GM21619 (cell line): ENCODE results near the gene HMCN2.

ENCODE experiments used
- ATAC-seq: cut with Tn5 transposase; IDR thresholded peaks from one replicate; pipeline ENCODE4 v1.9.1; 2021; ENCODE audit not compliant: unreplicated experiment

The HMCN2 gene

DNA sequence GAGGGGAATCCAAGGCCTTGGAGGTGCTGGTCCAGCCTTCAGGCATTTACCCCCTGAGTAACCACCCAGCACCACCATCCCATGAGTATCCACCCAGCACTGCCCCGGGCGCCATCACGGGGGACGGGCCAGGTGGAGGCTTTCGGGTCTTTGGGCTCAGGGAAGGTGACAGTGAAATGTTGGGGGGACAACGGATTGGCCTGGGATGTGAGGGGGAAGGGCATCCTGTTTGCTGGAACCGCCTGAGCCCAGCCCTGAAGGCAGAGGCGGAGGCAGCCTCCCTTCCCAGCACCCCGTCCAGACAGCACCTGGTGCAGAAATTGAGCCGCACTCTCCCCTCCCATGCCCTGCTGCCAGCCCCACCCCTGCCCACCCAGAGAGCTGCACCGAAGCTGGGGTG is 196.2 kb downstream of the HMCN2 start:
- no peak for ATAC-seq

DNA sequence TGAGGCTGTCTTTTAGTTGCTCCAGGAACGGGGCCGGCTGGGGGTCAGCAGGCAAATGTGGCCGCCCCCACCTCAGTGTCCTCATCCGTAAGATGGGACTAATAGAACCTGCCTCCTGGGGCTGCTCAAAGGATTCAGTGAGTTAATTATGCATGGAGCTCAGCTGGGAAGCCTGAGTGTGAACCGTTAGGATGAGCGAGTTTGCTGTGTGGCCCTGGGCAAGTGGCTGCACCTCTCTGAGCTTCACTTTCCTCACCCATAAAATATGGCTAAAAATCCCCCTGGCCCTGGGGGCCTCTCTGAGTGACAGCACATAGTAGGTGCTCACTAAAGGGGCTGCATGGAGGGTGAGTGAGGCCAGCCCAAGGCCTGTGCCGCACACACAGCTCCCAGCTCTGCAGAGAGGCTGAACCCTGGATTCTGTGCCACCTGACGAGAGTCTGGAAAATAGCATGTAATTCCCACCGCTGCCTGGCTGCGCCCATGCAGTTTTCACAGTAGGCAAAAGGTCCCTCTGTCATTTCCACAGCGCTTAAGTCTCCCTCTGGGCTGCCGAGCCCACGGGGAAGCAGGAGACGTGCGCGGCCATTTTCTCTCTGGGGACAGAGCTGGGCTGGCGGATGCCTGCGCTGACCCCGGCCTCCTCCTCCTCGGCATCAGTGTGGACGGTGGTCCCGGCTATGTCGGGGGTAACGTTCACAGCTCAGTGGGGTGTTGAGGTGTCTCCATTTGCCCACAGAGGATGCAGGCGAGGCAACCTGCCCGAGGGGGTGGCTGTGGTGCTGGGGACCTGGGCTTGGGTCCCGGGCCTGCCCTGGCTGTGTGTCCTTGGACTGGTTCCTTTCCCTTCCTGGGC is 197.4 kb downstream of the HMCN2 start:
- ATAC-seq: no peak

DNA sequence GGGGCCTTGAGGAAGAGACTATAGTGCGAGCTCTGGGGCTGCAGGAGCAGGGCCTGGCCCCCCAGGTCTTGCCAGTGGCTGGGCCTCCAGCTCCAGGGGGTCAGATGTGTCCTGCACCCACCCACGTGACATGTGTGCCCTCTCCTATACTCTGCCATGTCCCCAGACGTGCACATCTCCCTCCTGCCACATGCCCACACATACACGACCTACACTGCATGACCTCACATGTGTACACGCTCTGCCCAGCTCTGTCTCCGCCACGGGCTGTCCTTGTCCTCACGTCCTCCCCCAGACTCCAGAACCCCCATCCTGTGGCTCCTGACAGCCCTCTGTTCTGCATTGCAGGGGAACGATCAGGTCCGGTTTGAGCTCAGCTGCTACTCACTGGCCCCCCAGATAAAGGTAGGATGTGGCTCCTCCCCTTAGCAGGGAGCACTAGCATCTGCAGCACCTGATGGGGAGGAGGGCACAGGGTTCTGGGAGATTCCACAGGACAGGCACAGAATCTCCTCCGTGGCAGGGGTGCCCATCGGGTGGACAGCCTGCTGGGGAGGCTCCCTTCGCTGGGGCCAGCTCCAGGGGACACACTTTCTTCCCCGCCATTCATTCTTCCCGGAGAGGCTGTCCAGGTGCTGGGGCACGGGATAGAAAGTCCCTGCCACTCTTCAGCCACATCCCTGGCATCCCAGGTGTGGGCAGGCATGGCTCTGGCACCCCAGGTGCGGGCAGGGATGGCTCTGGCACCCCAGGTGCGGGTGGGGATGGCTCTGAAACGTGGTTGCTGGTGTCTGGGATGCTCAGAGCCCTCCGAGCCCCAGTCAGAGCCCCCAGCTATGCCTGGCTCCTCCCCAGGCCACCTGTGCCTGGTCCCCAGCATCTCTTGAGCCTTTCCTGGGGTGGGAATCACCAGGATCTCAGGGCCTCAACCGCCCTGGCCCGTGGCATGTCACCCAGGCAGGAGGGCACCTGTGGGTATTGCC is 198.5 kb downstream of the HMCN2 start:
- ATAC-seq: no peak

DNA sequence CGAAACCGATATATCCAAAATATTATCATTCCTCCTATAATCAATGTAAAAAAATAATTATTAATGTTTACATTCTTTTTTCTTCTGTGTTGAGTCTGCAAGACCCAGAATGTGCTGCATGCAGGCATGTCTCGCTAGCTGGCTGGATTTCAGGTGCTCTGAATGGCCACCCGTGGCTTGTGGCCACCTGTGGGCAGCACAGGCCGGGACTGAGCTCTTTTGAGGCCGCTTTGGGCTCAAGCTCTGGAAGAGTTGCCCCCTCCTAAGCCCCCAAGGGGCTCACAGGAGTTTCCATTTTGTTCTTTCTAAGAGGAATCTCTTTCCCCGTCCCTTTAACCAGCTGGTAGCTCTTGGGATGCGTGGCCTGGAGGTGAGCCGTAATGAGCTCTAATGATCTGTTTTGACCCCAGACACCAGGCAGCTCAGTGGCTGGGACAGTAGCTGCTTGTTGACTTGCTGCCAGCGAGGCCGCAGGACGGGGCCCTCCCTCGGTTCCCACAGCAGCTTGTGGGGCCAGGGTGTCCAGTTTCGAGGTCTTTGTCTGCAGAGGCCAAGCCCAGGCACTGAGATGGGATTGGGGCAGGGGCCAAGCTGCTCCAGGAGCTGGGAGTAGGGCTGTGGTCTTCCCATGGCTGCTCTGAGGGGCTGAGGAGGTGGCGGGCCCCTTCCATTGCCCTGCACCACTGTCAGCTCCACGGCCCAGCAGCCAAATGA is 200.0 kb downstream of the HMCN2 start:
- ATAC-seq: no peak

DNA sequence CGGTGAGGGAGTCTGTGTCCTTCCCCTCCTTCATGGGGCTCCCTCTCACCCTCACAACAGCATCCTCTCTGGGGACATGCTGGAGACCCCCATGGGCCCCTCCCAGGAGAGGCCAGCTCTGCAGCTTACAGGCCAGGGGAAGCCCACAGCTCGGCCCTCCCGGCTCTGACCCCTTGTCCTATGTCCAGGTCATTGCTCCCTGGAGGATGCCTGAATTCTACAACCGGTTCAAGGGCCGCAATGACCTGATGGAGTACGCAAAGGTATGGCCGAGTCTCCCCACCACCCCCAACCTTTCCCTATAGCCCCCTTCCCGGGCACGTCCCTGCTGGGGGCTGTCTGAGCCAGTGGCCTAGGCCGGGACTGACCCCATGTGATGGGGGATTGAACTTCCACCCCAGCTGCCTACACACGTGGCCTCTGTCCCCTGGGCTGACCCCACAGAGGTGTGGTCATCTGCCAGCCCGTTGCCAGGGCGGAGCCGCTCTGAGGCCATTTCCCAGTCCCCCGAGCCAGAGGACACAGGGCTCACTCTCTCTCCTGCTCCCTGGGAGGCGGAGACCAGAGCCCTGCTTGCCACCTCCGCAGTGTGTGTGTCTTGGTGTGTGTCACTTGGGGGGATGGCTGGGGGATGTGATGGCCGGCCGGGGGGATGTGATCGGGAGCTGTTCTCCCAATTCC is 201.1 kb downstream of the HMCN2 start:
- ATAC-seq: no peak

DNA sequence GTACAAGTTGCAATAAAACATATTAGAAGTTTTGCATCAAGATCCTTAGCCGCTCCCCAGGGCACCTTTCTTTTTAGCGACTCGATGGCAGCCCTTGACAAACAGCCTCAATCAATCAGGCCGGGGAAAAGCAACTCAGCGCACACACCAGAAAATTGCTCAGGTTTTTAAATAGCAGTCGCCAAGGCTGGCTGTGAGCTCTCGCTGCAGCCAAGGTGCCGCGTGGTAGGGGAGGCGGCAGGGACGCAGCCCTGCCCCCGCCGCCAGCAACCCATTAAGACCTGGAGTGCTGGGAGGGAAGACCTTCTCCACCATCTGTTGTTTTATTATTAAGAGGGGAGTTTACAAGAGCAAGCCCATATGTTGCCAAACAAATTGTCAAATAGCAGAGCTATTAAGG is 201.8 kb downstream of the HMCN2 start:
- ATAC-seq: no peak

DNA sequence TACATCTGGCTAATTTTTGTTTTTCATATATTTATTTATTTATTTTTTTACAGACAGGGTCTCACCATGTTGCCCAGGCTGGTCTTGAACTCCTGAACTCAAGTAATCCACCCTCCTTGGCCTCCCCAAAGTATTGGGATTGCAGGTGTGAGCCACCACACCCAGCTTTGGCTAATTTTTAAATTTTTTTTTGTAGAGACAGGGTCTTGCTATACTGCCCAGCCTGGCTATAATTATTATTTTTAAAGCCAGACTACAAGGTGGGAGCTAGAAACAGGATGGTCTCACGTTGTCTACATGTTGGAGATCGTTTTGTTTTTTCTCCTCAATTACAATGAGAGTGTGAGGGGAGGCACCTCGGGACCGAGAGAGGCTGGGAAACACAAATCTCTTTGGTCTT is 203.0 kb downstream of the HMCN2 start:
- no peak for ATAC-seq

DNA sequence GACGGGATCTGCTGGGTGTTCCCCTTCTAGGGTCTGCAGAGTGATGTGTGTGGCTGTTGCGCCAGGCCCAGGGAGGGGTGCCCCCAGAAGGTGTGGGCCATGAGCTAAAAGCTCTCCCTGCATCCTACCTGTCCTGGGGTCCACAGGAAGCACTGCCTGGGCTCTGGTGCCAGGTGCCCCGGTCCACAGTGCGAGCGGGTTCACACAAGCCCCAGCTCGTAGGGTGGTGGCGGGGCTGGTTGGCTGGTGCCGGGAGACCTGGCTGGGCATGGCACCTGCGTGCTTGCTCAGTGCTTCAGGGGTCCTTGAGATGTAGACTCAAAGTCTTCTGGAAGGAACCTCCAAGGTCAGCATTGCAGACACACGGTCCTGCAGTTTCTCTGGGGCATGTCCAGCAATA is 204.7 kb downstream of the HMCN2 start:
- ATAC-seq: no peak

DNA sequence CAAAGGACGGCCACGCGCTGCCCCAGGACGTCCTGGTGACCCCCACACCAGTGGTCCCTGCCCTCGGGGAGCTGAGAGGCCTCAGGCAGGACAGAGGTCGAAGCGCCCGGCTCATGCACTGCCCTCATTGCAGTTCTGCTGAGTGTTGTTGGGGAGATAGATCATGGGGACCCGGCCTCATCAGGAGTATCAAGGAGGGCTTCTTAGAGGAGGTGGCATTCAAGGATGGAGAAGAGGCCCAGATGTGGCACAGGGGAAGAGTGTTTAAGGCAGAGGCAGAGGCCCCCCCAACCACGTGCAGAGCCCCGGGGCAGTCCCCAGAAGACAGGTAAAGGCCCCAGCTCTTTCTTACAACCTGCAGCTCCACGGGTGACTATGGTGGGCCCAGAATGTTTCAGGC is 205.4 kb downstream of the HMCN2 start:
- ATAC-seq: no peak

DNA sequence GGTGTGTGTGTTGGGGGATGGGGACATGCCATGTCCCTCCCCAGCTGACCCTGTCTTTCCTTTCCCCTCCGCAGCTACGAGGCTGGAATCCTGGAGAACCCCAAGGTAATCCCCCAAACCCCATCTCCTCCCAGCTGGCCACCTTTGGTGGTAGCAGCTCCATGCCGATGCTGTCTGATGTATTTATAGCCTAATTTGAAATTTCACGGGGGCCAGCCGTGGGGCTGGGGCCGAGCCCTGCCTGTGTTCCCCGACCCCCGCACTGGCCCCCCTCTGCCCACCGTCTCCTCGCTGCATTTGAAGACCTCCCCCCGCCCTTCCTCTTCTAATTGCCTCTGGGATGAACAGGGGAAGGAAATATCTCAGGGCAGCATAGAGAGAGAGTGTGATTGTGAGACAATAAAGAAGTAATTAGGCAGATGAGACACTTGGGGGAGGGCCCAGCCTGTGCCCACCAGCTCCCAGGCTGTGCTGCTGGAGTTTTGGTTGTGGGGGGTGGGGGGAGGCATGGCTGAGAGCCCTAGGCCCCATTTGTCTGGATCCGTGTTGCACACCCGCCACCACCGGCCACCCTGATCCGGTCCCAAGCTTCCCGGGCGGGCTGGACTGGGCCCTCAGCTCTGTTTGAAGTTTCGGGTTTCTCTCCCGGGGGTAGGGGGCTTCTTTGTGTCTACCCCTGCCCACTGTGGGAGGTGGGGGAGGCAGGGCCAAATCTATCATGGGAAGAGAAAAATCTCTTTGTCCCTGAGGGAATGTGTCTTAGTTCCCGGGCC is 206.0 kb downstream of the HMCN2 start:
- no peak for ATAC-seq

DNA sequence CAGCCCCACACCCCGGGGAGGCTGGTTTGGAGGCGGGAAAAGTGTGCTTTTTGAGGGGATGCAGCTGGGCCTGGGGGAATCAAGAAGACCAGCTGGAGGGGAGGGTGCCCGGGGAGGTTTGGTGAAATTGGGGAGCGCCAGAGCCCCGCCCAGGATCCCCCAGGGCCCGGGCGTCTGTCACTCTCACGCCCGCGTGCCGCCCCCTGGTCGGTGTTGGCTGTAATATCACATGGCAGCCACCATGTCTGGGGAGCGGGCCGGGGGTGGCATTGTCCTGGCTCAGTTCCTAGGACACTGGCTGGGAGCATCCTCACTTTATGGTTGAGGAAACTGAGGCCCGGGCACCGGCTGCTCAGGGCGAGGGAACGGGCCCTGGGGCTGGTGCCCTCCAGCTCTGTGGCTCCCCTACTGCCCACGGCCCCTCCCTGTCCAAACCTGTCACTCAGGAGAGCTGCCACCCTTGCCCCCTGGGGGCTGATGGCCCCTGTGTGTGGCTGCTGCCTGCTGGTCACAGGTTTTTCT is 206.7 kb downstream of the HMCN2 start:
- no peak for ATAC-seq

DNA sequence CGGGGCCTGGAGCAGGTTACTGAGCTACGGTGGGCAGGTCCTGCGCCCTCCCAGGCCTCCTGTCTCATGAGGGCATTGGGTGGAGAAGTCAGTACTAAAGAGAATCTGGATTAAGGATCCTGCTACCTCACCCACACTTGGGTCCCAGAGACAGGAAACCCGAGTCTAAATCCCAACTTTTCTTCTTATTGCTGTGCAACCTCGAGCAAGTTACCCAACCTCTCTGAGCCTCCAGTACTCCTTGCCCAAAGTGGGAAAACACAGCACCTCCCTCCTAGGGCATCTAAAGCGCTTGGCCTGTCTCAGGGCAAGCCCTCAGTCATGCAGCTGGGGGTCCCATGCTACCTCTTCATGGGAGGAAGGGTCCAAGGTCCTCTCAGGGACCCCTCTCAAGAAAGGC is 207.4 kb downstream of the HMCN2 start:
- no peak for ATAC-seq

DNA sequence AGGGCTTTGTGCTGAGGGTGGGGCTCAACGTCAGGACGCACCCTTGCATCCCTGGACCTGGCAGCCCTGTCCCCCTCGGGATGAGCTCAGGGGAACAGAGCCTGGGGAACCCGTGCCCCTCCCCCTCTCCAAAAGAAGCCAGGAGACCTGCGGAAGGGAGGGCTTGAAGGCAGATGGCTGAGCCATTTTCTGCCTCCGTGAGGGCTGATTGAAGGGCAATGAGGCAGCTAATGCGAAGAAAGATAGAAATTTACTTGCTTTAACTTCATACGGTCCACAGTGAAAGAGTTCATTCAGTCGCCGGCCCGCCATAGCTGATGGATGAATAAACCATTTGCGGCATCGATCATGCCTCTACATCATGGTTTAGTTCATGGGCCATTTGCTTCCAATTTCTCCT is 208.0 kb downstream of the HMCN2 start:
- ATAC-seq: no peak

DNA sequence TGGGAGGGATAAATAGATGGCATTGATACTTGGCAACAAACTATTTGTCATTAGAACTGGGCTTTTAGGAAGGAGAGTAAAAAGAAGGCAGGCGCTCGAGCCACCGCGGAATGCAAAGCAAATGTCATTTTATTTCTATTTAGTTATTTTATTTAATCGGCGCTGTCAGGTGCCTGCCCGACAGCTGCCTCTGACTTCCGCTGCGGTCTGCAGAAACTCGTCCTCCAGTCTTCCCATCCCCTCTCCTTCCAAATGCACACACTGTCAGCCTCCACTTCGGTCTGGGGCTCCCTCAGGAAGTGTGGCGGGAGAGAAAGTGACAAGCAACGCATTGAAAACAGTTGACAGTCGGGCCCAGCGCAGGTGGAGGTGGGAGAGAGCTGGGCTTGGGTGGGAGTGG is 208.5 kb downstream of the HMCN2 start:
- ATAC-seq: no peak

DNA sequence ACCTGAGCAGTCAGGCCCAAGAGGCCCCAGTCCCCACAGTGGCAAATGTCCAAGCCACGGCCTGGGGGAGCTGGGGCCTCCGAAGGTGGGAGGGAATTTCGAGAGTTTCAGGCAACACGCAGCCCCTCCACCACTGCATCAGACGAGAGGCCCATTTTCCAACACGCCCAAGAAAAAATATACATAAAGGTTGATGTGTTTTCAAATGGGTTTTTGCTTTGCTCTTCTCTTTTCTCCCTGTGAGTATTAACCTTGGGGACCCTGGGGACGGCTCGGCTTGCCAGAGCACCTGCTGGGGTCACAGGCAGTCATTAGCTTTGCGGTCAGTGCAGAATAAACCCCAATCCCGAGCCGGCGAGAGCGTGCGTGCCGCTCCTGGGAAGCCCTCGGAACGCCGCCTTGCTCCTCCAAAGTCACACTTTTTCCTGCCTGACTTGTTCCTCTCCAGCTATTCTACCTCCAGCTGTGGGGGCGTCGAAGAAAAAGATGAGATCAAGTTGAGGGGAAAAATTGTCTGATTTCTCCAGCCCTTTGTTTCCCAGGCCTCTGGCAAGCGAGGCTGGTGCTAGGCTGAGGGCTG is 210.7 kb downstream of the HMCN2 start:
- no peak for ATAC-seq

DNA sequence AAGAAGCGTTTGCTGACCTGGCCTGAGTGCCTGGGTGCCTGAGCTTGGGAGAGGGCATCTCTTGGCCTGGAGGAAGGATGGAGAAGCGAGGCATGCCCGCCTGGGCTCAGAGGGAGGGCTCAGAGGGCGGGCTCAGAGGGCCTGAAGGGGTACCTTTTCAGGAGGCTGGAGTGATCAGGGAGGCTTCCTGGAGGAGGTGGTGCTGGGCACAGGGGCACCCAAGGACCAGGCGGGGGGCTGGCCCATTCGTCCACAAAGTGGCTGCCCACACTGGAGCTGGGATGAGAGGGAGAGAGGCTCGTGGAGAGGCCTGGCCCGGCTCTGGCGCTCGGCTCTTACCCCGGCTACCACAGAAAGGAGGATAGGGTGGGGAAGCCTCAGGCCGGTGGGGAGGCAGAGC is 212.0 kb downstream of the HMCN2 start:
- no peak for ATAC-seq

DNA sequence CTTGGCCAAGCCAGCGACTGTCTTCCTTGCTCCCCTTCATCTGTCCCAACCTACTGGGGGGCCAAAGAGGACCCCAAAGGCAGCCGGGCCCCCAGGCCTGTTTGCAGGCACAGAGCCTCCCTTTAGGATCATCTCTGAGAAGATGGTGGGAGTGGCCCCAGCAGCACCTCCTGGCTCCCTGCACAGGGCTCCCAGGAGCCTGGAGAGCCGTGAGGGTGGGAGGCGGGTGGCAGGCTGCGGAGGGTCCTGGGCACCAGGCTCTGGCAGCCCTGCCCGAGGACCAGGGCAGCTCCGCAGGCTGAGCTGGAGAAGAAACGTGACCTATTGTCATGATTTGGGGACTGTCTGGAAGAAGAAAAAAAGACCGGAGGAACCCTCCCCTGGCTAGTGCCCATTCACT is 212.6 kb downstream of the HMCN2 start:
- ATAC-seq: no peak

DNA sequence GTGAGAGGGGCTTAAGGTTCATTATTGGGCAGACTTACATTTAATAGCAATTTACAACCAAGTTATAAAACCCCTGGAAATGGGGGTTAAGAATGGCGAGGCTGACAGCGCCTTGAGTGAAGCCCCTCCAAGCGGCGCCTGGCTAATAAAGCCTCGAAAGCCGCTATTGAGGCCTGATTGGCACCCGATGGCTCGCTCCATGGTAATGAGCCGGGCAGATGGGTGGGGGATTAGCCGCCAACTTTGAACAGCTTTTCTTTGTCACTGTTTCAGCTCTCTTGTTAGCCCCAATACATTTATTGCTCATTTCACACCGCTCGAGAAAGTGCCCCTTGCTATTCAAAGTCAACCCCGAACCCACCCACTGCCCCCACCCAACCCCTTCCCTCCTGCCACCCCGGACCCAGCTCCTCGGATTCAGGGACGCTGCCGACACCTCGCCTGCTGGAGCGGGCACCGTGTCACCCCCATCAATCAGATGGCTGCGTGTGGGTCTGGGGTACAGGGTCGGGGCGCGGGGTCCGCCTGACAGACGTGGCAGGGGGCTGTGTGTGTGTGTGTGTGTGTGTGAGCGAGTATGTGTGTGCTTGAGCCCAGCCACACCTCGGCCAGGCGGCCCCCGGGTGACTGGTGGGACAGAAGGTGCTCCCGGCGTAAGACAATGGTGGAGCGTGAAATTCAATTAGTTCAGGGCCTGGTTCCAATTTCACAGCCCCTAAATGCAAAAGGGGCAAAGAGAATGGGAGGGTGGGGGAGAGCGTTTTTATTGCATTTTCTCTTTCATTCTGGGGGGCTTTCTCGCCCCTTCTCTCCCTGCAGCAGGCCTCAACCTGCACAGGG is 213.4 kb downstream of the HMCN2 start:
- no peak for ATAC-seq

DNA sequence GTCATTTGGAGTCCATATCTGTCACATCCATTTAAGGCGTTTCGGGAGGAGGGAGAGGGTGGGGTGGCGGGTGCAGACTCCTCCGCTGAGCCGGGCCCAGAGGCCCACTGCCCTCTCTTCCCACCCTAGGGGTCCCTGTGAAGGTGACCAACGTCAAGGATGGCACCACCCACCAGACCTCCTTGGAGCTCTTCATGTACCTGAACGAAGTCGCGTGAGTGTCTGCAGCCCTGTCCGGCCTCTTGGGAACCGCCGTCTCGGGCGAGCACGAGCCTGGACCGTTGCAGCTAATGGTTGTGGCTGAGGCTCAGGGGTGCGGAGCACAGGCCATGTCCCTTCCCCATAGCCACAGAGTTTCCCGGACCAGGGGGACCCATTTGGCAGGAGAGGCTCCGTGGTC is 214.0 kb downstream of the HMCN2 start:
- no peak for ATAC-seq
